Keratinocyte (primary cell): ENCODE data around the gene DSTN.

ENCODE experiments used
- CTCF ChIP-seq, 3 experiments: IDR thresholded peaks in 1 of 3; conservative IDR thresholded peaks in 1 of 3; optimal IDR thresholded peaks in 1 of 3; 2 replicates in 2 of 3; 3 replicates in 1 of 3; pipeline versions ENCODE3 to v1.5.1; 2011; ENCODE audit warnings: low read length in 3 of 3, mild to moderate bottlenecking in 3 of 3, moderate library complexity in 2 of 3, control low read depth in 1 of 3, inconsistent platforms in 1 of 3; ENCODE audit not compliant: insufficient read depth in 2 of 3; ENCODE audit errors: extremely low read depth in 1 of 3
- EZH2 ChIP-seq: IDR thresholded peaks from one replicate; pipeline ENCODE4 v1.6.1; 2012; ENCODE audit warnings: inconsistent platforms, mild to moderate bottlenecking, low read length, moderate library complexity

- TF ChIP-seq CTCF (optimal IDR thresholded peaks at IDR 0.05 in 1 of 3, IDR thresholded peaks at IDR 0.05 in 1 of 3, conservative IDR thresholded peaks at IDR 0.05 in 1 of 3; ENCODE audit: extremely low read depth in 1 of 3, insufficient read depth in 2 of 3, low read length in 3 of 3) (no peak), EZH2 (no peak)
Observed at GRCh38 chr20:17557675-17558006, 12.2 kb upstream of the DSTN start.
